ENCODE data around the gene S100A13. TPM values are rescaled to one million over a fixed set of nuclear protein-coding genes. Genes with fewer than 3 reads are reported as not detected.
"Not testable (repeated sequence)": the region's sequence is repeated elsewhere in the genome, so short reads cannot be mapped to it uniquely, and the experiment has no call there.

S100A13 gene
- total RNA-seq, 3 donors from 2014 or later: 163 to 221 (median 198) TPM

- Histone ChIP-seq H3K4me1 (peaks cover 0 to 12% of the 10 kb centered on the region in 2 donors), H3K36me3 (no peaks in the 10 kb centered on the region), H3K27ac (peak overlapping the region; percentile 84 to 86), H3K4me3 (peak overlapping the region; percentile 82 to 84 (median 84)), H3K9me3 (no peaks in the 10 kb centered on the region), H3K27me3 (no peaks in the 10 kb centered on the region)
- intact Hi-C loops (cut with DNase I; ENCODE audit: low total_unique reads): loop anchor here (10.0 kb wide), 1 partner anchor 104 kb away; the partner anchor contains the start of gene SLC27A3
- no peak for TF ChIP-seq CTCF (IDR thresholded peaks at IDR 0.05)
- TF ChIP-seq POLR2A (IDR thresholded peaks at IDR 0.05): no peak
- no peak for TF ChIP-seq POLR2AphosphoS5 (IDR thresholded peaks at IDR 0.05)
- DNase-seq (ENCODE audit: low spot score in 2 of 2): no peak
Observed at GRCh38 chr1:153670257-153670858, 43.1 kb upstream of the S100A13 start.

GRCh38 chr1:153669606-153670005 is 42.3 kb upstream of the S100A13 start:
- Histone ChIP-seq H3K9me3 (no peaks in the 10 kb centered on the region), H3K27me3 (no peaks in the 10 kb centered on the region), H3K27ac (peak overlapping the region; percentile 84 to 86), H3K4me1 (peaks cover 0 to 12% of the 10 kb centered on the region in 2 donors), H3K36me3 (peaks cover under 1% of the 10 kb centered on the region), H3K4me3 (peak overlapping the region in 2 of 3 donors; percentile 84)
- intact Hi-C loops (cut with DNase I; ENCODE audit: low total_unique reads): loop anchor here (10.0 kb wide), 1 partner anchor 105 kb away; the partner anchor contains the start of gene SLC27A3
- TF ChIP-seq POLR2AphosphoS5 (IDR thresholded peaks at IDR 0.05) (no peak), POLR2A (IDR thresholded peaks at IDR 0.05) (no peak), CTCF (IDR thresholded peaks at IDR 0.05) (no peak)
- DNase-seq (ENCODE audit: low spot score in 2 of 2): no peak

GRCh38 chr1:153668672-153669071 is 41.4 kb upstream of the S100A13 start:
- peak overlapping the region; percentile 2 to 46 for H3K27ac ChIP-seq
- intact Hi-C loops (cut with DNase I; ENCODE audit: low total_unique reads); H3K36me3 ChIP-seq; H3K27me3 ChIP-seq; H3K4me3 ChIP-seq; DNase-seq (ENCODE audit: low spot score in 2 of 2); H3K9me3 ChIP-seq: not testable (repeated sequence)
- H3K4me1 ChIP-seq: peaks cover 0 to 12% of the 10 kb centered on the region in 2 donors

- no peak for DNase-seq (ENCODE audit: low spot score in 2 of 2)
- intact Hi-C loops (cut with DNase I; ENCODE audit: low total_unique reads): no loop called here
- peaks cover 0 to 12% of the 10 kb centered on the region in 2 donors for H3K4me1 ChIP-seq
- no peak overlapping the region for H3K4me3 ChIP-seq
- H3K36me3 ChIP-seq: peaks cover 8% of the 10 kb centered on the region
- TF ChIP-seq POLR2AphosphoS5 (IDR thresholded peaks at IDR 0.05) (no peak), CTCF (IDR thresholded peaks at IDR 0.05) (no peak), POLR2A (IDR thresholded peaks at IDR 0.05) (no peak)
- no peaks in the 10 kb centered on the region for H3K9me3 ChIP-seq
- H3K27me3 ChIP-seq: no peaks in the 10 kb centered on the region
- H3K27ac ChIP-seq: peak overlapping the region in 1 of 2 donors; percentile 46
Observed at GRCh38 chr1:153667439-153667838, 40.1 kb upstream of the S100A13 start.

GRCh38 chr1:153663211-153663610 is 35.9 kb upstream of the S100A13 start:
- peaks cover 11% of the 10 kb centered on the region for H3K36me3 ChIP-seq
- TF ChIP-seq POLR2AphosphoS5 (IDR thresholded peaks at IDR 0.05) (no peak), POLR2A (IDR thresholded peaks at IDR 0.05) (no peak), CTCF (IDR thresholded peaks at IDR 0.05) (no peak)
- H3K4me3 ChIP-seq: no peak overlapping the region
- no peak overlapping the region for H3K27ac ChIP-seq
- H3K4me1 ChIP-seq: peaks cover 0 to 4% of the 10 kb centered on the region in 2 donors
- H3K27me3 ChIP-seq: no peaks in the 10 kb centered on the region
- no peaks in the 10 kb centered on the region for H3K9me3 ChIP-seq
- no peak for DNase-seq (ENCODE audit: low spot score in 2 of 2)
- intact Hi-C loops (cut with DNase I; ENCODE audit: low total_unique reads): loop anchor here (2.0 kb wide), 1 partner anchor 60 kb away; no protein-coding TSS in a partner anchor
